Neural cell (in vitro differentiated cells): Measurements from ENCODE around the gene PPP1R14B. TPM values are rescaled to one million over a fixed set of nuclear protein-coding genes. Genes with fewer than 3 reads are reported as not detected.

Experiments used
- H2AFZ ChIP-seq: fragments of 200-600, 300-800 bp; sonication (generic), shearing (Covaris generic); 2 replicates; pipeline ENCODE4 v1.6.0; 2014; ENCODE audit warnings: low read depth, mild to moderate bottlenecking, antibody characterized with exemption, low read length, moderate library complexity
- H3F3A ChIP-seq: fragments of 200-600 bp; shearing (Covaris generic); 2 replicates; pipeline ENCODE4 v1.6.1; 2016; ENCODE audit warnings: mild to moderate bottlenecking, moderate library complexity, mixed read lengths, antibody characterized with exemption, low read length; ENCODE audit not compliant: insufficient read depth, poor library complexity, severe bottlenecking
- H3K27ac ChIP-seq: fragments of 200-600, 300-800 bp; sonication (generic), shearing (Covaris generic); 2 replicates; pipeline ENCODE4 v1.5.1; 2014; ENCODE audit warnings: mild to moderate bottlenecking, low read length, moderate library complexity
- H3K27me3 ChIP-seq: fragments of 300-800, 200-600 bp; sonication (generic), shearing (Covaris generic); 2 replicates; pipeline ENCODE4 v1.6.0; 2014; ENCODE audit warnings: mild to moderate bottlenecking, low read depth, low read length, moderate library complexity; ENCODE audit not compliant: insufficient read depth
- H3K36me3 ChIP-seq: fragments of 300-800, 200-600 bp; sonication (generic), shearing (Covaris generic); 2 replicates; pipeline ENCODE4 v1.5.1; 2014; ENCODE audit warnings: mild to moderate bottlenecking, antibody characterized with exemption, low read length, moderate library complexity; ENCODE audit not compliant: insufficient read depth
- H3K4me2 ChIP-seq: fragments of 300-800, 200-600 bp; sonication (generic), shearing (Covaris generic); 2 replicates; pipeline ENCODE4 v1.6.0; 2014; ENCODE audit warnings: mild to moderate bottlenecking, low read length
- H3K4me3 ChIP-seq: fragments of 300-800, 200-600 bp; sonication (generic), shearing (Covaris generic); 2 replicates; pipeline ENCODE4 v1.5.1; 2014; ENCODE audit warnings: mild to moderate bottlenecking, low read length, moderate library complexity
- H3K79me2 ChIP-seq: fragments of 200-600 bp; shearing (Covaris generic); replicated peaks from 2 replicates; pipeline ENCODE4 v1.6.0; 2014; ENCODE audit warnings: mild to moderate bottlenecking, low read length, moderate library complexity; ENCODE audit not compliant: insufficient read depth
- H3K9ac ChIP-seq: fragments of 300-800, 200-600 bp; sonication (generic), shearing (Covaris generic); 2 replicates; pipeline ENCODE4 v1.6.1; 2016; ENCODE audit warnings: mild to moderate bottlenecking, low read length, mixed read lengths
- H3K9me2 ChIP-seq: fragments of 200-600 bp; shearing (Covaris generic); 2 replicates; pipeline ENCODE4 v1.6.1; 2016; ENCODE audit warnings: mild to moderate bottlenecking, low read length, mixed read lengths; ENCODE audit not compliant: insufficient read depth
- H3K9me3 ChIP-seq: fragments of 200-600, 300-800 bp; sonication (generic), shearing (Covaris generic); 2 replicates; pipeline ENCODE4 v1.6.1; 2016; ENCODE audit warnings: mild to moderate bottlenecking, mixed run types, low read length, moderate library complexity, mixed read lengths
- H4K20me1 ChIP-seq: fragments of 200-600 bp; shearing (Covaris generic); 2 replicates; pipeline ENCODE4 v1.6.1; 2016; ENCODE audit warnings: mild to moderate bottlenecking, mixed run types; ENCODE audit not compliant: insufficient read depth
- EZH2 ChIP-seq: fragments of 200-600, 300-800 bp; shearing (Covaris generic), sonication (generic); IDR thresholded peaks from 2 replicates; pipeline ENCODE4 v1.6.1; 2014; ENCODE audit warnings: antibody characterized with exemption, low read length, borderline replicate concordance, mild to moderate bottlenecking; ENCODE audit not compliant: insufficient read depth, poor library complexity, severe bottlenecking
- POLR2AphosphoS5 ChIP-seq: IDR thresholded peaks from 2 replicates; pipeline ENCODE4 v1.6.1; 2012
- RAD21 ChIP-seq: fragments of 450-650 bp; conservative IDR thresholded peaks from 2 replicates; pipeline ENCODE4 v1.6.1; 2014; ENCODE audit warnings: antibody characterized with exemption, mild to moderate bottlenecking, moderate library complexity
- REST ChIP-seq: IDR thresholded peaks from 2 replicates; pipeline ENCODE4 v1.6.1; 2012; ENCODE audit warnings: borderline replicate concordance
- SMC3 ChIP-seq: fragments of 450-650 bp; conservative IDR thresholded peaks from 2 replicates; pipeline ENCODE4 v1.6.1; 2014; ENCODE audit warnings: antibody characterized with exemption, mild to moderate bottlenecking, moderate library complexity; ENCODE audit not compliant: poor library complexity
- polyA plus RNA-seq: library from polyadenylated mRNA; depleted of rRNA; stranded (reverse); fragments of >200 nt; gene quantifications from 2 replicates; pipeline ENCODE4 v1.2.3, GENCODE V29; 2014

Gene PPP1R14B
- polyA plus RNA-seq, 1 donor from 2014 or later, result 400 TPM

GRCh38 chr11:64256300-64256699 lies 9.6 kb upstream of the PPP1R14B start:
- no peaks in the 10 kb centered on the region for H3K36me3 ChIP-seq
- TF ChIP-seq POLR2AphosphoS5, result no peak
- TF ChIP-seq REST, result no peak
- H3K9me3 ChIP-seq, result no peaks in the 10 kb centered on the region

GRCh38 chr11:64255135-64256128 lies 8.7 kb upstream of the PPP1R14B start:
- Histone ChIP-seq H3K9ac (no peak overlapping the region), H3K27ac (no peak overlapping the region), H3K36me3 (no peaks in the 10 kb centered on the region), H3F3A (no peaks in the 10 kb centered on the region), H3K9me3 (no peaks in the 10 kb centered on the region), H4K20me1 (no peaks in the 10 kb centered on the region), H3K9me2 (no peaks in the 10 kb centered on the region), H3K27me3 (peaks cover 8% of the 10 kb centered on the region), H2AFZ (no peak overlapping the region), H3K4me2 (no peak overlapping the region), H3K79me2 (no peaks in the 10 kb centered on the region), H3K4me3 (no peak overlapping the region)
- no peak for TF ChIP-seq RAD21
- no peak for TF ChIP-seq EZH2
- no peak for TF ChIP-seq REST
- no peak for TF ChIP-seq SMC3
- TF ChIP-seq POLR2AphosphoS5, result no peak

More at GRCh38 chr11:64256300-64256699, 9.6 kb upstream of the PPP1R14B start:
- Histone ChIP-seq H3K79me2 (no peaks in the 10 kb centered on the region), H3K27ac (no peak overlapping the region), H3K27me3 (peaks cover 6% of the 10 kb centered on the region), H3K9ac (no peak overlapping the region), H3K4me2 (no peak overlapping the region), H3K4me3 (no peak overlapping the region), H4K20me1 (no peaks in the 10 kb centered on the region), H3K9me2 (no peaks in the 10 kb centered on the region), H2AFZ (no peak overlapping the region), H3F3A (no peaks in the 10 kb centered on the region)
